SU-DHL-6 (cell line): ENCODE measurements around the gene OBSCN.

Experiments used
- H2AFZ ChIP-seq: fragments of 200-600 bp; sonication (generic); 2 replicates; pipeline ENCODE4 v1.6.1; 2014; ENCODE audit warnings: low read depth, mild to moderate bottlenecking, moderate library complexity, mixed read lengths, antibody characterized with exemption, low read length; ENCODE audit not compliant: severe bottlenecking
- H3F3A ChIP-seq: fragments of 200-600 bp; shearing (Covaris generic); 2 replicates; pipeline ENCODE4 v1.6.0; 2016; ENCODE audit warnings: antibody characterized with exemption, mild to moderate bottlenecking; ENCODE audit not compliant: insufficient read depth
- H3K27ac ChIP-seq: fragments of 200-600 bp; sonication (generic); 2 replicates; pipeline ENCODE4 v1.5.1; 2016; ENCODE audit warnings: low read depth, mild to moderate bottlenecking, low read length, moderate library complexity, mixed read lengths
- H3K27me3 ChIP-seq: fragments of 200-600 bp; sonication (generic), shearing (Covaris generic); 2 replicates; pipeline ENCODE4 v1.6.0; 2014; ENCODE audit warnings: mild to moderate bottlenecking, low read length
- H3K36me3 ChIP-seq: fragments of 200-600 bp; sonication (generic); 2 replicates; pipeline ENCODE4 v1.6.1; 2014; ENCODE audit warnings: mild to moderate bottlenecking, low read length, mixed read lengths
- H3K4me2 ChIP-seq: fragments of 300-600, 200-600 bp; shearing (Covaris generic), sonication (generic); 2 replicates; pipeline ENCODE4 v1.6.0; 2014; ENCODE audit warnings: low read length, low read depth, mild to moderate bottlenecking; ENCODE audit not compliant: poor library complexity, severe bottlenecking
- H3K4me3 ChIP-seq: fragments of 200-600 bp; sonication (generic); 2 replicates; pipeline ENCODE4 v1.5.1; 2014; ENCODE audit warnings: antibody characterized with exemption, low read length, mild to moderate bottlenecking, mixed read lengths; ENCODE audit not compliant: insufficient read depth, poor library complexity, severe bottlenecking
- H3K79me2 ChIP-seq: fragments of 200-600 bp; sonication (generic); 2 replicates; pipeline ENCODE4 v1.6.1; 2014; ENCODE audit warnings: mild to moderate bottlenecking, low read length, moderate library complexity; ENCODE audit not compliant: insufficient read depth
- H3K9ac ChIP-seq: fragments of 200-600 bp; sonication (generic); 2 replicates; pipeline ENCODE4 v1.7.0; 2014; ENCODE audit warnings: mild to moderate bottlenecking, low read length
- H3K9me2 ChIP-seq: fragments of 200-600 bp; sonication (generic); replicated peaks from 2 replicates; pipeline ENCODE4 v1.6.1; 2014; ENCODE audit warnings: low read length; ENCODE audit not compliant: insufficient read depth
- H3K9me3 ChIP-seq: fragments of 200-600 bp; sonication (generic); 2 replicates; pipeline ENCODE4 v1.6.1; 2014; ENCODE audit warnings: low read length, mixed read lengths; ENCODE audit not compliant: insufficient read depth
- H4K20me1 ChIP-seq: fragments of 200-600 bp; sonication (generic); 2 replicates; pipeline ENCODE4 v1.6.1; 2014; ENCODE audit warnings: low read depth, mild to moderate bottlenecking, antibody characterized with exemption, low read length, moderate library complexity, mixed read lengths
- EZH2phosphoT487 ChIP-seq: fragments of 200-600 bp; sonication (generic), shearing (Covaris generic); conservative IDR thresholded peaks from 2 replicates; pipeline ENCODE4 v1.6.1; 2018; ENCODE audit warnings: mild to moderate bottlenecking, antibody characterized with exemption, low read length, moderate library complexity, mixed read lengths
- TF ChIP-seq, protein P1 (sequence below): fragments of 200-600 bp; sonication (generic); IDR thresholded peaks from one replicate; pipeline ENCODE4 v1.5.1; 2017; ENCODE audit warnings: antibody characterized with exemption, mild to moderate bottlenecking, low read length, moderate library complexity; ENCODE audit not compliant: insufficient read depth, poor library complexity, severe bottlenecking

The OBSCN gene

GRCh38 chr1:228174482-228175315 is 33.1 kb upstream of the OBSCN start:
- Histone ChIP-seq H3F3A (no peaks in the 10 kb centered on the region), H3K9me3 (no peaks in the 10 kb centered on the region), H3K9me2 (no peaks in the 10 kb centered on the region), H3K27me3 (no peaks in the 10 kb centered on the region), H3K4me2 (no peak overlapping the region), H4K20me1 (no peaks in the 10 kb centered on the region), H3K36me3 (no peaks in the 10 kb centered on the region), H3K27ac (no peak overlapping the region), H2AFZ (no peak overlapping the region), H3K79me2 (no peaks in the 10 kb centered on the region), H3K9ac (no peak overlapping the region), H3K4me3 (no peak overlapping the region)
- no peak for TF ChIP-seq EZH2phosphoT487
- TF ChIP-seq, protein P1, sequence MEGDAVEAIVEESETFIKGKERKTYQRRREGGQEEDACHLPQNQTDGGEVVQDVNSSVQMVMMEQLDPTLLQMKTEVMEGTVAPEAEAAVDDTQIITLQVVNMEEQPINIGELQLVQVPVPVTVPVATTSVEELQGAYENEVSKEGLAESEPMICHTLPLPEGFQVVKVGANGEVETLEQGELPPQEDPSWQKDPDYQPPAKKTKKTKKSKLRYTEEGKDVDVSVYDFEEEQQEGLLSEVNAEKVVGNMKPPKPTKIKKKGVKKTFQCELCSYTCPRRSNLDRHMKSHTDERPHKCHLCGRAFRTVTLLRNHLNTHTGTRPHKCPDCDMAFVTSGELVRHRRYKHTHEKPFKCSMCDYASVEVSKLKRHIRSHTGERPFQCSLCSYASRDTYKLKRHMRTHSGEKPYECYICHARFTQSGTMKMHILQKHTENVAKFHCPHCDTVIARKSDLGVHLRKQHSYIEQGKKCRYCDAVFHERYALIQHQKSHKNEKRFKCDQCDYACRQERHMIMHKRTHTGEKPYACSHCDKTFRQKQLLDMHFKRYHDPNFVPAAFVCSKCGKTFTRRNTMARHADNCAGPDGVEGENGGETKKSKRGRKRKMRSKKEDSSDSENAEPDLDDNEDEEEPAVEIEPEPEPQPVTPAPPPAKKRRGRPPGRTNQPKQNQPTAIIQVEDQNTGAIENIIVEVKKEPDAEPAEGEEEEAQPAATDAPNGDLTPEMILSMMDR: no peak

DNA sequence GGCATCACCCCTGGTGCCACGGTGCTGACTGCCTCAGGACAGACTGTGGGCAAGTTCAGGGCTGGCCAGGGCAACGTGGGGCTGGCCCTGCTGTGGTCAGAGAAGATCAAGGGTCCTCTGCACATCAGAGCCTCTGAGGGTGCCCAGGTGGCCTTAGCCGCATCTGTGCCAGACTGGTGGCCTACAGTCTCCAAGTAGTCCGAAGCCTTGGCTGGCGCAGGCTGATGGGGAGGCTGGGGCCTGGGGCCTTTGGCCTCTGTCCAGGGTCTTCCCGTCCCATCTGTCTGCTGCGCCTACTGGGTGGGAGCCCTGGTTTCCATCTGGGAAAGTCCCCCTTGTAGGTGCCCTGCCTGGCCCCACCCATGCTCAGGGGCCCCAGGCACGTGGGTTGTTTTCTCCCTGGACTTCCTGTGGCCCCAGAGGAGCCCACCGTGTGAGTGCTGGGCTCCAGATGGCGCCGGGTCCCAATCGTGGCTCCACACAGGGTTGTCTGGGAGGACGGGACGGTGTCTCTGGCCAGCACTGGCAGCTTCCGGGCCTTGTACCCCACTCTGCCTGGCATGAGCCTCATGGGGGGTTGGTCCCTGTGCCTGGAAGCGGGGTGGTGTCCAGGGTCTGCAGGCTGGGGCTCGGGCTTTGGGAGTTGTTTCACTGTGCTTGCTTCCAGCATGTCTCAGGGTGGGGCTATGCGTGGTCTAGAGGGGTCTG is 32.4 kb upstream of the OBSCN start:
- no peaks in the 10 kb centered on the region for H3F3A ChIP-seq

DNA sequence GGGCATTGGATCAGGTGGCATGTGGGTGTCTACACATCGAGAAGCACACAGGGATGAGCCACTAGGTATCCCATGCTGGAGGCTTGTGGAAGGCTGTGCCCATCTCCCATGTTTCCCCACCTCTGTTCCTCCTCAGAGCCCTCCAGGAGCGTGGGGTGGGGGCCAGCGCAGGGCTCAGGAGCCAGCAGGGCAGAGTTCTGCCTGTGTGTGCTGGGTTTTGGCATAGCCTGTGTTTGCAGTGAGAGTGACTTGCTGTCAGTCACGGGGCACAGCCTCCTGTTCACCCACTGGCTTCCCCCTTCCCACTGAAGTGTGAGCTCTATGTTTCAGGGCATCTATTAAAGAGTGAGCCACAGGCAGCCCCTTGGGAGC is 31.8 kb upstream of the OBSCN start:
- TF ChIP-seq, protein P1: no peak
- no peak for TF ChIP-seq EZH2phosphoT487
- Histone ChIP-seq H4K20me1 (no peaks in the 10 kb centered on the region), H3F3A (no peaks in the 10 kb centered on the region), H3K4me3 (no peak overlapping the region), H2AFZ (no peak overlapping the region), H3K27ac (no peak overlapping the region), H3K36me3 (no peaks in the 10 kb centered on the region), H3K9me2 (no peaks in the 10 kb centered on the region), H3K79me2 (no peaks in the 10 kb centered on the region), H3K4me2 (no peak overlapping the region), H3K9ac (no peak overlapping the region), H3K9me3 (no peaks in the 10 kb centered on the region), H3K27me3 (no peaks in the 10 kb centered on the region)

More for the DNA sequence above, 32.4 kb upstream of the OBSCN start:
- no peak overlapping the region for H3K27ac ChIP-seq
- no peak overlapping the region for H3K4me3 ChIP-seq
- H3K4me2 ChIP-seq: no peak overlapping the region
- no peaks in the 10 kb centered on the region for H3K27me3 ChIP-seq
- no peaks in the 10 kb centered on the region for H3K9me2 ChIP-seq
- no peak overlapping the region for H2AFZ ChIP-seq
- no peaks in the 10 kb centered on the region for H3K9me3 ChIP-seq
- TF ChIP-seq, protein P1: no peak
- TF ChIP-seq EZH2phosphoT487: no peak
- no peak overlapping the region for H3K9ac ChIP-seq
- H4K20me1 ChIP-seq: no peaks in the 10 kb centered on the region
- no peaks in the 10 kb centered on the region for H3K79me2 ChIP-seq
- H3K36me3 ChIP-seq: no peaks in the 10 kb centered on the region
